HEK293 (cell line): Measurements from ENCODE around the gene NR3C2.

Experiments
- CTCF ChIA-PET: fragments of 350-600 bp; formaldehyde crosslinking; extraction: SDS; loops from one replicate; lab custom pipeline; 2021; ENCODE audit warnings: antibody characterized with exemption; lab: Yijun Ruan, JAX
- POLR2A ChIA-PET: fragments of 300-600 bp; formaldehyde crosslinking; extraction: SDS; loops from one replicate; lab custom pipeline; 2020; ENCODE audit warnings: antibody characterized with exemption, inconsistent platforms; lab: Yijun Ruan, JAX
- H3K27ac ChIP-seq: fragments of 200-500 bp; sonication (Bioruptor generic); 2 replicates; pipeline ENCODE4 v1.5.1; 2014; ENCODE audit warnings: low read depth, low read length, control low read depth, inconsistent platforms; ENCODE audit errors: extremely low read depth
- H3K36me3 ChIP-seq, 2 experiments: fragments of 200-500 bp in 1 of 2; sonication (Bioruptor generic) in 1 of 2; 1 replicate in 1 of 2; 2 replicates in 1 of 2; pipeline ENCODE4 v1.5.1; 2014 to 2017; ENCODE audit warnings: inconsistent platforms in 2 of 2, low read length in 2 of 2; ENCODE audit not compliant: control insufficient read depth in 2 of 2, insufficient read depth in 1 of 2
- H3K4me1 ChIP-seq: fragments of 200-500 bp; sonication (Bioruptor generic); 2 replicates; pipeline ENCODE4 v1.5.1; 2014; ENCODE audit warnings: mild to moderate bottlenecking, low read length, inconsistent platforms; ENCODE audit not compliant: control insufficient read depth, insufficient read depth
- H3K4me3 ChIP-seq: 2 replicates; pipeline ENCODE4 v1.5.1; 2011; ENCODE audit warnings: low read depth, mild to moderate bottlenecking, control low read depth, low read length, moderate library complexity
- H3K9me3 ChIP-seq: fragments of 200-500 bp; sonication (Bioruptor generic); 2 replicates; pipeline ENCODE4 v1.5.1; 2014; ENCODE audit warnings: low read depth, low read length, inconsistent platforms; ENCODE audit not compliant: control insufficient read depth, insufficient read depth
- ATF2 ChIP-seq: fragments of 450-650 bp; formaldehyde crosslinking; IDR thresholded peaks from 2 replicates; pipeline ENCODE4 v1.5.1; 2016; ENCODE audit warnings: missing biosample characterization, missing genetic modification characterization, low read depth
- FEZF1 ChIP-seq: fragments of 450-650 bp; formaldehyde crosslinking; IDR thresholded peaks from 2 replicates; pipeline ENCODE4 v1.5.1; 2016; ENCODE audit warnings: missing biosample characterization, missing genetic modification characterization
- KLF7 ChIP-seq: fragments of 450-650 bp; formaldehyde crosslinking; IDR thresholded peaks from 2 replicates; pipeline ENCODE4 v1.5.1; 2016; ENCODE audit warnings: missing biosample characterization, missing genetic modification characterization, borderline replicate concordance
- MYNN ChIP-seq: fragments of 450-650 bp; formaldehyde crosslinking; IDR thresholded peaks from 2 replicates; pipeline ENCODE4 v1.5.1; 2016; ENCODE audit warnings: missing biosample characterization, missing genetic modification characterization, borderline replicate concordance
- OSR2 ChIP-seq: fragments of 450-650 bp; formaldehyde crosslinking; IDR thresholded peaks from 2 replicates; pipeline ENCODE4 v1.5.1; 2016; ENCODE audit warnings: missing biosample characterization, missing genetic modification characterization
- PRDM4 ChIP-seq: fragments of 450-650 bp; formaldehyde crosslinking; IDR thresholded peaks from 2 replicates; pipeline ENCODE4 v1.5.1; 2017; ENCODE audit warnings: missing biosample characterization, missing genetic modification characterization
- SCRT2 ChIP-seq: fragments of 450-650 bp; formaldehyde crosslinking; IDR thresholded peaks from 2 replicates; pipeline ENCODE4 v1.5.1; 2016; ENCODE audit warnings: missing biosample characterization, missing genetic modification characterization
- ZBTB1 ChIP-seq: fragments of 450-650 bp; formaldehyde crosslinking; IDR thresholded peaks from 2 replicates; pipeline ENCODE4 v1.5.1; 2016; ENCODE audit warnings: missing biosample characterization, missing genetic modification characterization
- ZBTB21 ChIP-seq: fragments of 450-650 bp; formaldehyde crosslinking; IDR thresholded peaks from 2 replicates; pipeline ENCODE4 v1.5.1; 2017; ENCODE audit warnings: missing biosample characterization, missing genetic modification characterization
- ZBTB26 ChIP-seq: fragments of 450-650 bp; formaldehyde crosslinking; optimal IDR thresholded peaks from 2 replicates; pipeline ENCODE3; 2016; ENCODE audit warnings: missing biosample characterization, mild to moderate bottlenecking, missing genetic modification characterization
- ZFHX2 ChIP-seq: fragments of 450-650 bp; formaldehyde crosslinking; conservative IDR thresholded peaks from 2 replicates; pipeline ENCODE4 v1.5.1; 2016; ENCODE audit warnings: missing biosample characterization, missing genetic modification characterization
- ZNF335 ChIP-seq: fragments of 450-650 bp; formaldehyde crosslinking; conservative IDR thresholded peaks from 2 replicates; pipeline ENCODE4 v1.5.1; 2016; ENCODE audit warnings: missing biosample characterization, missing genetic modification characterization
- ZNF391 ChIP-seq: fragments of 450-650 bp; formaldehyde crosslinking; IDR thresholded peaks from 2 replicates; pipeline ENCODE4 v1.5.1; 2016; ENCODE audit warnings: low read depth, missing biosample characterization, missing genetic modification characterization, borderline replicate concordance
- ZNF473 ChIP-seq: fragments of 450-650 bp; formaldehyde crosslinking; IDR thresholded peaks from 2 replicates; pipeline ENCODE4 v1.5.1; 2017; ENCODE audit warnings: missing biosample characterization, missing genetic modification characterization
- ZNF513 ChIP-seq: fragments of 450-650 bp; IDR thresholded peaks from 2 replicates; pipeline ENCODE4 v1.5.1; 2018; ENCODE audit warnings: missing biosample characterization, missing genetic modification characterization
- ZNF514 ChIP-seq: fragments of 450-650 bp; formaldehyde crosslinking; IDR thresholded peaks from 2 replicates; pipeline ENCODE4 v1.5.1; 2016; ENCODE audit warnings: missing biosample characterization, missing genetic modification characterization
- ZNF544 ChIP-seq: fragments of 450-650 bp; formaldehyde crosslinking; IDR thresholded peaks from 2 replicates; pipeline ENCODE4 v1.5.0; 2017; ENCODE audit warnings: missing biosample characterization, missing genetic modification characterization
- ZNF555 ChIP-seq: fragments of 450-650 bp; formaldehyde crosslinking; conservative IDR thresholded peaks from 2 replicates; pipeline ENCODE4 v1.5.1; 2017; ENCODE audit warnings: missing biosample characterization, mild to moderate bottlenecking, missing genetic modification characterization, inconsistent platforms
- ZNF571 ChIP-seq: fragments of 450-650 bp; formaldehyde crosslinking; IDR thresholded peaks from 2 replicates; pipeline ENCODE4 v1.5.0; 2017; ENCODE audit warnings: missing biosample characterization, missing genetic modification characterization
- ZNF600 ChIP-seq: fragments of 450-650 bp; formaldehyde crosslinking; IDR thresholded peaks from 2 replicates; pipeline ENCODE4 v1.5.1; 2016; ENCODE audit warnings: missing biosample characterization, missing genetic modification characterization
- ZNF624 ChIP-seq: fragments of 450-650 bp; formaldehyde crosslinking; IDR thresholded peaks from 2 replicates; pipeline ENCODE4 v1.5.1; 2017; ENCODE audit warnings: missing biosample characterization, missing genetic modification characterization
- ZNF629 ChIP-seq: fragments of 450-650 bp; formaldehyde crosslinking; IDR thresholded peaks from 2 replicates; pipeline ENCODE4 v1.5.1; 2017; ENCODE audit warnings: missing biosample characterization, missing genetic modification characterization
- ZNF654 ChIP-seq: fragments of 450-650 bp; formaldehyde crosslinking; IDR thresholded peaks from 2 replicates; pipeline ENCODE4 v1.5.1; 2016; ENCODE audit warnings: low read depth, missing biosample characterization, missing genetic modification characterization
- ZNF792 ChIP-seq: fragments of 450-650 bp; formaldehyde crosslinking; IDR thresholded peaks from 2 replicates; pipeline ENCODE4 v1.5.1; 2016; ENCODE audit warnings: missing biosample characterization, missing genetic modification characterization
- ZNF837 ChIP-seq: fragments of 450-650 bp; formaldehyde crosslinking; IDR thresholded peaks from 2 replicates; pipeline ENCODE4 v1.5.1; 2016; ENCODE audit warnings: missing biosample characterization, missing genetic modification characterization
- ZSCAN4 ChIP-seq: fragments of 450-650 bp; formaldehyde crosslinking; IDR thresholded peaks from 2 replicates; pipeline ENCODE4 v1.5.1; 2017; ENCODE audit warnings: missing biosample characterization, missing genetic modification characterization
- ZSCAN5A ChIP-seq: fragments of 450-650 bp; formaldehyde crosslinking; IDR thresholded peaks from 2 replicates; pipeline ENCODE4 v1.5.1; 2016; ENCODE audit warnings: missing biosample characterization, missing genetic modification characterization

Gene NR3C2

GRCh38 chr4:148200960-148201359, 241.3 kb downstream of the NR3C2 start:
- H3K4me1 ChIP-seq = peaks cover 35% of the 10 kb centered on the region
- ChIA-PET POLR2A (interaction anchor here (0.7 kb wide), 1 partner anchor 241 kb away, joined by 3 read pairs; the partner anchor contains the start of gene NR3C2), CTCF (no interaction called here)
- H3K9me3 ChIP-seq = no peaks in the 10 kb centered on the region
- TF ChIP-seq ZSCAN4 = no peak
- peak; percentile 84 for TF ChIP-seq ATF2 (tag by site-specific recombination)
- no peak for TF ChIP-seq ZNF624 (tag by site-specific recombination)
- TF ChIP-seq ZNF792 (tag by site-specific recombination) = no peak
- 0 out of 2 replicates have a peak, but pooled peaks have one; percentile 38 for TF ChIP-seq ZBTB21 (tag by site-specific recombination)
- no peak for TF ChIP-seq KLF7 (tag by site-specific recombination)
- peak; percentile 58 for TF ChIP-seq ZNF629 (tag by site-specific recombination)
- 0 out of 2 replicates have a peak, but pooled peaks have one; percentile 14 for TF ChIP-seq ZNF335 (tag by site-specific recombination)
- TF ChIP-seq ZNF513 (tag by site-specific recombination) = no peak
- TF ChIP-seq ZNF473 (tag by site-specific recombination) = no peak
- no peaks in the 10 kb centered on the region for H3K36me3 ChIP-seq
- H3K27ac ChIP-seq = no peak overlapping the region
- no peak overlapping the region for H3K4me3 ChIP-seq

- Histone ChIP-seq H3K27ac (peak overlapping the region; percentile 32; the same call in 1 of the 2 replicates), H3K9me3 (no peaks in the 10 kb centered on the region), H3K36me3 (peaks cover 3 to 5% of the 10 kb centered on the region in 2 experiments; a peak in 2 of 3 replicates), H3K4me3 (no peak overlapping the region), H3K4me1 (peaks cover 13% of the 10 kb centered on the region)
- ChIA-PET CTCF (no interaction called here), POLR2A (no interaction called here)
- TF ChIP-seq ZNF555 (tag by site-specific recombination) (no peak), ZNF571 (tag by site-specific recombination) (no peak), ZBTB1 (tag by site-specific recombination) (no peak), ZNF600 (tag by site-specific recombination) (0 out of 2 replicates have a peak, but pooled peaks have one; percentile 35), MYNN (tag by site-specific recombination) (no peak), ZSCAN5A (tag by site-specific recombination) (no peak), FEZF1 (peak; percentile 73), PRDM4 (tag by site-specific recombination) (peak; percentile 61), OSR2 (peak; percentile 94), ZFHX2 (0 out of 2 replicates have a peak, but pooled peaks have one; percentile 36), SCRT2 (tag by site-specific recombination) (no peak), ZBTB26 (tag by site-specific recombination) (no peak), ZNF792 (tag by site-specific recombination) (0 out of 2 replicates have a peak, but pooled peaks have one; percentile 67), ZNF654 (no peak), ZNF837 (no peak), ZNF391 (no peak), ZNF544 (no peak), ZNF514 (no peak)
Observed at GRCh38 chr4:148196164-148196563, 246.1 kb downstream of the NR3C2 start.
